ENCODE data around the gene NAT9. TPM values are rescaled to one million over a fixed set of nuclear protein-coding genes. Genes with fewer than 3 reads are reported as not detected.

NAT9 gene
- total and polyA plus RNA-seq, 2 donors (not counting 1 experiment from before 2014, with no cell fraction given) = 66.6 to 73.6 TPM

DNA sequence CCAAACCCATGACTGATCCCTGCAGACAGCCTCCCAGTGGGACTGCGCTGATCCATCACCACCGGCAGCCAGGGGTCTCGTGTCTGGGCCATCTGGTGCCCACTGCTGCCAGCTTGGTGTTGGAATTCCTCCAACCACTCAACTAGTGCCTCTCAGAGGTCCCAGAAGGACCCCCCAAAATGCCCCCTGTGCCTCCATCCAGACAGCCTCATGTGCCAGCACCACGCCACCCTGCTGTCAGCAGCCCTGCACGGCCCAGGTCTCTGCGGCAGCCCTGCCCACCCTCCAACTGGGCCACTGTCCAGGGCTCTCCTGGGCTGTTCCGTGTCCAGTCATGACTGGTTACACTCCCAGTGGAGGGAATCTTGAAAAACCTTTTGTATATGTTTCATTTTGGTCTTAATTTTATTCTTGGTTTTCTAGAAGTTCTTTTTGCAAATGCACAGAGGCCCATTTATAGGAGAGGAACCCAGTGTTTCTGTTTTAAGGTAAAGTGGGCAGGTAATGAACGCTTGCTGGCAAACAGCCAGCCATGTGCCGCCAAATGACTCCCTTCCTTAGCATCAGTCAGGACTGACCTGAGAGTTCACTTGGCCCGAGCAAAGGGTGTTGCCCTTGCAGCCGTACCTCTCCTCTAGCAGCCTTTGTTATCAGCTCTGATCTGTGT, 48.9 kb upstream of the NAT9 start:
- no peaks in the 10 kb centered on the region for H4K20me1 ChIP-seq (ENCODE audit: control insufficient read depth, insufficient read depth, low read length, poor library complexity, severe bottlenecking)
- no peak overlapping the region for H2AFZ ChIP-seq (ENCODE audit: insufficient read depth, low read depth, low read length, poor library complexity, severe bottlenecking)
- no peak overlapping the region for H3K4me3 ChIP-seq (ENCODE audit: control extremely low read depth in 1 of 5, extremely low read depth in 1 of 5, insufficient read depth in 1 of 5, low read depth in 2 of 5, low read length in 4 of 5)
- ChIA-PET POLR2A (interaction anchor here (0.6 kb wide), 1 partner anchor 378 kb away, joined by 3 read pairs; no protein-coding TSS in a partner anchor), CTCF (no interaction called here)
- no peak overlapping the region for H3K27ac ChIP-seq (ENCODE audit: low read length in 2 of 2)
- no peak overlapping the region for H3K4me3 Mint-ChIP-seq
- H3K27me3 ChIP-seq (replicated peaks in 1 of 4; ENCODE audit: control extremely low read depth in 1 of 4, control insufficient read depth in 3 of 4, insufficient read depth in 4 of 4, low read length in 3 of 4) = no peaks in the 10 kb centered on the region
- WGBS (ENCODE audit: insufficient coverage) = 98% methylated on average over 10 of the region's 11 CpGs
- H3K79me2 ChIP-seq (ENCODE audit: control insufficient read depth, insufficient read depth, low read length) = no peaks in the 10 kb centered on the region
- ATAC-seq (ENCODE audit: low read depth) (no peak), DNase-seq (no peak)
- no peaks in the 10 kb centered on the region for H3K9me3 Mint-ChIP-seq (ENCODE audit: insufficient read depth)
- H3K9ac ChIP-seq (ENCODE audit: low read length) = no peak overlapping the region
- TF ChIP-seq, protein P1, sequence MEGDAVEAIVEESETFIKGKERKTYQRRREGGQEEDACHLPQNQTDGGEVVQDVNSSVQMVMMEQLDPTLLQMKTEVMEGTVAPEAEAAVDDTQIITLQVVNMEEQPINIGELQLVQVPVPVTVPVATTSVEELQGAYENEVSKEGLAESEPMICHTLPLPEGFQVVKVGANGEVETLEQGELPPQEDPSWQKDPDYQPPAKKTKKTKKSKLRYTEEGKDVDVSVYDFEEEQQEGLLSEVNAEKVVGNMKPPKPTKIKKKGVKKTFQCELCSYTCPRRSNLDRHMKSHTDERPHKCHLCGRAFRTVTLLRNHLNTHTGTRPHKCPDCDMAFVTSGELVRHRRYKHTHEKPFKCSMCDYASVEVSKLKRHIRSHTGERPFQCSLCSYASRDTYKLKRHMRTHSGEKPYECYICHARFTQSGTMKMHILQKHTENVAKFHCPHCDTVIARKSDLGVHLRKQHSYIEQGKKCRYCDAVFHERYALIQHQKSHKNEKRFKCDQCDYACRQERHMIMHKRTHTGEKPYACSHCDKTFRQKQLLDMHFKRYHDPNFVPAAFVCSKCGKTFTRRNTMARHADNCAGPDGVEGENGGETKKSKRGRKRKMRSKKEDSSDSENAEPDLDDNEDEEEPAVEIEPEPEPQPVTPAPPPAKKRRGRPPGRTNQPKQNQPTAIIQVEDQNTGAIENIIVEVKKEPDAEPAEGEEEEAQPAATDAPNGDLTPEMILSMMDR (IDR thresholded peaks at IDR 0.05) = no peak
- TF ChIP-seq EZH2 (IDR thresholded peaks at IDR 0.05; ENCODE audit: borderline replicate concordance, insufficient read depth, low read depth, low read length, poor library complexity, severe bottlenecking) = no peak
- H3K4me2 ChIP-seq (replicated peaks; ENCODE audit: low read depth, low read length, poor library complexity, severe bottlenecking) = no peak overlapping the region
- no peak overlapping the region for H3K27ac Mint-ChIP-seq
- H3K4me1 Mint-ChIP-seq = no peaks in the 10 kb centered on the region
- no peaks in the 10 kb centered on the region for H3K4me1 ChIP-seq (ENCODE audit: control insufficient read depth in 2 of 2, insufficient read depth in 2 of 2, low read length in 2 of 2)
- H3K9me3 ChIP-seq (ENCODE audit: control extremely low read depth in 1 of 3, control insufficient read depth in 2 of 3, insufficient read depth in 1 of 3, low read length in 2 of 3) = no peaks in the 10 kb centered on the region
- no peaks in the 10 kb centered on the region for H3K27me3 Mint-ChIP-seq
- peaks cover 0 to 10% of the 10 kb centered on the region in 2 experiments for H3K36me3 ChIP-seq (replicated peaks in 1 of 2; ENCODE audit: control extremely low read depth in 1 of 2, control insufficient read depth in 1 of 2, extremely low read depth in 1 of 2, insufficient read depth in 2 of 2, low read length in 1 of 2)
- intact Hi-C loops (cut with micrococcal nuclease) = no loop called here

DNA sequence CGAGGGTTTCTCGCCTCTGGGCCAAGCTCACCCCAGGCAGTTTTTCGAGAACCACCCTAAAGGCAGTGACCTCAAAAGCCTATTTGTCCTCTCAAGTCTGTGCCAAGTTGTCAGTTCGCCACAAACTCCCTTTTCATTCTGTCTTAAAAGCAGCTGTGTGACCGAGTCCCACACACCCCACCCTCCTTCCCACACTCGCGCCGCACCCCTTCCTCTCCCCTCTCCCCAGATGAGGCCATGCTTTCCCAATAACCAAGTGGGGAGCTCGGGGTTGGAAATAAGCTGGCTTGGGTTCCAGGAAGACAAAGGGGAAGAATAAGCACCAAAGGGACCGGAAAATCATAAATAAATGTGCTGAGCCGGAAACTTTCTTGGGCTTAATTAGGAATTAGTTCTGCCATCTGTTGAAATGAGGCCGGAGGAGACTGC, 46.8 kb upstream of the NAT9 start:
- H3K9ac ChIP-seq (ENCODE audit: low read length) = no peak overlapping the region
- peaks cover 0 to 10% of the 10 kb centered on the region in 2 experiments for H3K36me3 ChIP-seq (replicated peaks in 1 of 2; ENCODE audit: control extremely low read depth in 1 of 2, control insufficient read depth in 1 of 2, extremely low read depth in 1 of 2, insufficient read depth in 2 of 2, low read length in 1 of 2)
- DNase-seq (no peak), ATAC-seq (ENCODE audit: low read depth) (no peak)
- TF ChIP-seq EZH2 (IDR thresholded peaks at IDR 0.05; ENCODE audit: borderline replicate concordance, insufficient read depth, low read depth, low read length, poor library complexity, severe bottlenecking) = no peak
- TF ChIP-seq, protein P1 (IDR thresholded peaks at IDR 0.05) = no peak
- intact Hi-C loops (cut with micrococcal nuclease) = no loop called here
- H3K27me3 ChIP-seq (replicated peaks in 1 of 4; ENCODE audit: control extremely low read depth in 1 of 4, control insufficient read depth in 3 of 4, insufficient read depth in 4 of 4, low read length in 3 of 4) = no peaks in the 10 kb centered on the region
- no peaks in the 10 kb centered on the region for H4K20me1 ChIP-seq (ENCODE audit: control insufficient read depth, insufficient read depth, low read length, poor library complexity, severe bottlenecking)
- CTCF ChIA-PET = no interaction called here
- H3K4me3 Mint-ChIP-seq = no peak overlapping the region
- H3K27ac Mint-ChIP-seq = no peak overlapping the region
- no peaks in the 10 kb centered on the region for H3K79me2 ChIP-seq (ENCODE audit: control insufficient read depth, insufficient read depth, low read length)
- H2AFZ ChIP-seq (ENCODE audit: insufficient read depth, low read depth, low read length, poor library complexity, severe bottlenecking) = no peak overlapping the region
- no peak overlapping the region for H3K4me3 ChIP-seq (ENCODE audit: control extremely low read depth in 1 of 5, extremely low read depth in 1 of 5, insufficient read depth in 1 of 5, low read depth in 2 of 5, low read length in 4 of 5)
- 98% methylated on average over 7 of the region's 12 CpGs for WGBS (ENCODE audit: insufficient coverage)
- no peaks in the 10 kb centered on the region for H3K4me1 ChIP-seq (ENCODE audit: control insufficient read depth in 2 of 2, insufficient read depth in 2 of 2, low read length in 2 of 2)
- H3K9me3 ChIP-seq (ENCODE audit: control extremely low read depth in 1 of 3, control insufficient read depth in 2 of 3, insufficient read depth in 1 of 3, low read length in 2 of 3) = no peaks in the 10 kb centered on the region
- H3K27ac ChIP-seq (ENCODE audit: low read length in 2 of 2) = no peak overlapping the region
- no peak overlapping the region for H3K4me2 ChIP-seq (replicated peaks; ENCODE audit: low read depth, low read length, poor library complexity, severe bottlenecking)
- POLR2A ChIA-PET = no interaction called here
- no peaks in the 10 kb centered on the region for H3K4me1 Mint-ChIP-seq
- no peaks in the 10 kb centered on the region for H3K27me3 Mint-ChIP-seq
- H3K9me3 Mint-ChIP-seq (ENCODE audit: insufficient read depth) = no peaks in the 10 kb centered on the region

Data from B cell (primary cell).